OCI-M2 (cell line): Measurements from ENCODE around the gene PSMD2.
"Not testable (repeated sequence)": the region's sequence is repeated elsewhere in the genome, so short reads cannot be mapped to it uniquely, and the experiment has no call there.

Experiments
- DNase-seq: peaks from one replicate; lab custom pipeline; 2025; ENCODE audit not compliant: unreplicated experiment; lab: John Stamatoyannopoulos, UW

The PSMD2 gene

GRCh38 chr3:184298759-184299487 lies at the start of gene PSMD2:
Gene PSMD2, plus strand, starts transcription at chr3:184299241. Its CDS starts 26 bp downstream, at chr3:184299267.
- DNase-seq = peak; percentile 39

- DNase-seq = peak; percentile 86
Measured at GRCh38 chr3:184249412-184250166, 49.5 kb upstream of the PSMD2 start, which contains the start of gene EEF1AKMT4. Gene EEF1AKMT4, plus strand, starts transcription at chr3:184249672. Its CDS starts 23 bp downstream, at chr3:184249695.

- DNase-seq = peak; percentile 42
Measured at GRCh38 chr3:184250167-184250828, 48.7 kb upstream of the PSMD2 start.

GRCh38 chr3:184255291-184256039 lies 43.6 kb upstream of the PSMD2 start:
- no peak for DNase-seq

GRCh38 chr3:184257083-184257915 lies 41.7 kb upstream of the PSMD2 start:
- no peak for DNase-seq

GRCh38 chr3:184258926-184259325 lies 40.1 kb upstream of the PSMD2 start:
- DNase-seq = no peak

- no peak for DNase-seq
Measured at GRCh38 chr3:184259396-184259877, 39.6 kb upstream of the PSMD2 start.

GRCh38 chr3:184259878-184260723 lies 38.9 kb upstream of the PSMD2 start:
- DNase-seq = no peak

GRCh38 chr3:184260724-184261269 lies 38.2 kb upstream of the PSMD2 start:
- no peak for DNase-seq

GRCh38 chr3:184261270-184261853 lies 37.7 kb upstream of the PSMD2 start, which contains the start of gene CAMK2N2:
Gene CAMK2N2, minus strand, starts transcription at chr3:184261553. Its CDS starts 268 bp downstream, at chr3:184261285.
- DNase-seq = peak; percentile 3

- no peak for DNase-seq
Measured at GRCh38 chr3:184261854-184262763, 36.9 kb upstream of the PSMD2 start.

- no peak for DNase-seq
Measured at GRCh38 chr3:184262764-184263179, 36.3 kb upstream of the PSMD2 start.

- DNase-seq = not testable (repeated sequence)
Measured at GRCh38 chr3:184267249-184267648, 31.8 kb upstream of the PSMD2 start.

GRCh38 chr3:184272269-184272668 lies 26.8 kb upstream of the PSMD2 start:
- no peak for DNase-seq

GRCh38 chr3:184275381-184275701 lies 23.7 kb upstream of the PSMD2 start:
- DNase-seq = no peak

- no peak for DNase-seq
Measured at GRCh38 chr3:184275961-184276910, 22.8 kb upstream of the PSMD2 start, which contains the start of gene ECE2. Gene ECE2, plus strand, starts transcription at chr3:184276022. Its CDS starts 132 bp downstream, at chr3:184276154.
